Measurements from ENCODE around the gene CDK16.

Gene CDK16

DNA sequence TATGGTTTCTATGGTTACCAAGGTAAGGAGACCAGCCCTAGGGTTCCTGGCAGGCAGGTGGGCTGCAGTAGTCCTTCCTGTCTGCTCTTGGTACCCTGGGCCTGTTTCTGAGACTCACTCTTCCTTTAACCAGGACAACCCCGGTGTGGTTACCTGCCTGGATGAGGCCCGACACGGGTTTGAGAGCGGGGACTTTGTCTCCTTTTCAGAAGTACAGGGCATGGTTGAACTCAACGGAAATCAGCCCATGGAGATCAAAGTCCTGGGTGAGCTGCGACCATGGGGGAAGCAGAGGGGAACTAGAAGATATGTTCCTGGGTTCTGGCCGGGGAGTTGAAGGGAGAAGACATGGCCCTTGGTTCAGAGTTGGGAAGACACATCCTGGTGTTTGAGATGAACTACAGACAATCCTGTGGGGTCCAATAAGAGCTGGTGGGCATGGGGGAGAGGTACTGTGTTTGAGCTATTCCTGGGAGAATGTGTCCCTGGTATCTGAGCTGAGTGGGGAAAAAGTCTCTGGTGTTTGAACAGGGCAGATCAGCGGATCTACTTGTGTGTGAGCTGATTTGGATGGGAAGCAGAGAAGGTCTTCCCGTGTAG lies 17.0 kb upstream of the CDK16 start:
- POLR2A ChIA-PET = no interaction called here
- CTCF ChIA-PET = no interaction called here
- DNase-seq (ENCODE audit: extremely low spot score) = no peak
- TF ChIP-seq, protein P1, sequence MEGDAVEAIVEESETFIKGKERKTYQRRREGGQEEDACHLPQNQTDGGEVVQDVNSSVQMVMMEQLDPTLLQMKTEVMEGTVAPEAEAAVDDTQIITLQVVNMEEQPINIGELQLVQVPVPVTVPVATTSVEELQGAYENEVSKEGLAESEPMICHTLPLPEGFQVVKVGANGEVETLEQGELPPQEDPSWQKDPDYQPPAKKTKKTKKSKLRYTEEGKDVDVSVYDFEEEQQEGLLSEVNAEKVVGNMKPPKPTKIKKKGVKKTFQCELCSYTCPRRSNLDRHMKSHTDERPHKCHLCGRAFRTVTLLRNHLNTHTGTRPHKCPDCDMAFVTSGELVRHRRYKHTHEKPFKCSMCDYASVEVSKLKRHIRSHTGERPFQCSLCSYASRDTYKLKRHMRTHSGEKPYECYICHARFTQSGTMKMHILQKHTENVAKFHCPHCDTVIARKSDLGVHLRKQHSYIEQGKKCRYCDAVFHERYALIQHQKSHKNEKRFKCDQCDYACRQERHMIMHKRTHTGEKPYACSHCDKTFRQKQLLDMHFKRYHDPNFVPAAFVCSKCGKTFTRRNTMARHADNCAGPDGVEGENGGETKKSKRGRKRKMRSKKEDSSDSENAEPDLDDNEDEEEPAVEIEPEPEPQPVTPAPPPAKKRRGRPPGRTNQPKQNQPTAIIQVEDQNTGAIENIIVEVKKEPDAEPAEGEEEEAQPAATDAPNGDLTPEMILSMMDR (IDR thresholded peaks at IDR 0.05; ENCODE audit: control extremely low read depth, extremely low read depth, low read depth, missing control alignments) = no peak

DNA sequence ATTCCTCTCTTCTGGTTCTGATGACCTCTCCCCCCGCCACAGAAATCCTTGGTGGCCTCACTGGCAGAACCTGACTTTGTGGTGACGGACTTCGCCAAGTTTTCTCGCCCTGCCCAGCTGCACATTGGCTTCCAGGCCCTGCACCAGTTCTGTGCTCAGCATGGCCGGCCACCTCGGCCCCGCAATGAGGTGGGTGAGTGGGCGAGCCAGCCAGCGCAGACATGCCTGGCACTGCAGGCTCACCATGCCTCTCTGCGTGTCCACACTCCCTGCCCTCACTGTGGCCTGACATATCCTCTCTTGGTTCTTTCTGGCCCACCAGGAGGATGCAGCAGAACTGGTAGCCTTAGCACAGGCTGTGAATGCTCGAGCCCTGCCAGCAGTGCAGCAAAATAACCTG lies 16.2 kb upstream of the CDK16 start:
- CTCF ChIA-PET = no interaction called here
- TF ChIP-seq, protein P1 (IDR thresholded peaks at IDR 0.05; ENCODE audit: control extremely low read depth, extremely low read depth, low read depth, missing control alignments) = no peak

DNA sequence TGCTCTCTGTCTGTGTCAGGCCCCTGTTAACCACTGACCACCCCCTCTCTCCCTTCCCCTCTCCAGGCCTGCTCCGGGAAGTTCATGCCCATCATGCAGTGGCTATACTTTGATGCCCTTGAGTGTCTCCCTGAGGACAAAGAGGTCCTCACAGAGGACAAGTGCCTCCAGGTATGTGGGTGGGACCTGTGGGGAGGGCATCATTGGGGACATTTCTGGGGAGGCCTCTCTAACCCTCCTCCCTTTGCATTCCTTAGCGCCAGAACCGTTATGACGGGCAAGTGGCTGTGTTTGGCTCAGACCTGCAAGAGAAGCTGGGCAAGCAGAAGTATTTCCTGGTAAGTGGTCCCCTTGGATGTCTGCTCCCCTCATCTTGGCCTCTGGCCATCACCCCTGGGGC lies 15.6 kb upstream of the CDK16 start:
- TF ChIP-seq, protein P1 (IDR thresholded peaks at IDR 0.05; ENCODE audit: control extremely low read depth, extremely low read depth, low read depth, missing control alignments) = no peak
- CTCF ChIA-PET = no interaction called here
- POLR2A ChIA-PET = no interaction called here

More for the DNA sequence above, 16.2 kb upstream of the CDK16 start:
- DNase-seq (ENCODE audit: extremely low spot score) = no peak
- POLR2A ChIA-PET = no interaction called here

DNA sequence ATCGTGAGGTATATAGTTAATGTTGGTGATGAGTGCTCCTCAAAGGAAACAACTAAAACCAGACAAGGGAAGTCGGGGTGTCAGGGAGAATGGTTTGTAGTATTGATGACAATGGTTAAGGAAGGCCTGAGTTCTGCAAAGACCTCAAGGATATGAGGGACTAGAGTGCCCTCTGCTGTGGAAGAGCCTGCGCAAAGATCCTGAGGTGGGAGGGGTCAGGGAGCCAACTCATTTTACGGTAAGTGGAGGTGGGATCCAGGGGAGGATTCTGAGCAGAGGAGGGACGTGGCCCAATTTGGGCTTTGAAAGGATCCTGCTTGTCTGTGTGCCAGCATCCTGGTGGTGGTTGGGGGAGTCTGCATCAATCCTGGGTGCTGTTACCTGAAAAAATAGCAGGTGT lies 13.5 kb upstream of the CDK16 start:
- no peak for DNase-seq (ENCODE audit: extremely low spot score)
- ChIA-PET CTCF (no interaction called here), POLR2A (no interaction called here)
- TF ChIP-seq, protein P1 (IDR thresholded peaks at IDR 0.05; ENCODE audit: control extremely low read depth, extremely low read depth, low read depth, missing control alignments) = no peak

More for the DNA sequence above, 15.6 kb upstream of the CDK16 start:
- no peak for DNase-seq (ENCODE audit: extremely low spot score)

DNA sequence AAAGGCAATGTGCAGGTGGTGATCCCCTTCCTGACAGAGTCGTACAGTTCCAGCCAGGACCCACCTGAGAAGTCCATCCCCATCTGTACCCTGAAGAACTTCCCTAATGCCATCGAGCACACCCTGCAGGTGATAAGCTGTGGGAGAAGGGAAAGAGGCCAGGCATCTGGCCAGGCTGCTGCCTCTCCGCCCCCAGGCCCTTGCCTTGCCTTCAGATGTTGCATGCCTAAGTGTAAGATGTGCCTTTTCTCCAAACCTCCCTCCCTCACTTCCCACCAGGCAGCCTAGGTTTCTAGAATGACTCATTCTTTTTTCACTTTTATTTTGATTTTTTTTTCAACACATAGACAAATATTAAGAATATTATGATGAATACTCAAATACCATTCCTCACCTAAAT lies 12.2 kb upstream of the CDK16 start:
- ChIA-PET CTCF (no interaction called here), POLR2A (interaction anchor here (1.6 kb wide), 1 partner anchor 11 kb away, joined by 5 read pairs; no protein-coding TSS in a partner anchor)
- DNase-seq (ENCODE audit: extremely low spot score) = no peak
- TF ChIP-seq, protein P1 (IDR thresholded peaks at IDR 0.05; ENCODE audit: control extremely low read depth, extremely low read depth, low read depth, missing control alignments) = no peak

DNA sequence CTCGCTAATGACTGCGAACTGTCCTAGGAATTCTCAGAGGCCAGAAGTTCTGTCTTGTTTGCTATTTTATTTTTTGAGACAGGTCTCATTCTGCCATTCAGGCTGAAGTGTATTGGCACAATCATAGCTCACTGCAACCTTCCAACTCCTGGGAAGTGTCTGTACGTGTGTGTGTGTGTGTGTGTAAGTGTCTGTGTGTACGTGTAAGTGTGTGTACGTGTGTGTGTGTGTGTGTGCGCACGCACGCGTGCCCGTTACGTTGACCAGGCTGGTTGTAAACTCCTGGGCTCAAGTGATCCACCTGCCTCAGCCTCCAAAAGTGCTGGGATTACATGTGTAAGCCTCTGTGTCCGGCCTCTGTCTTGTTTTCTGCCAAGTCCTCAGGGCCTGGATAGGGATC lies 10.4 kb upstream of the CDK16 start:
- TF ChIP-seq, protein P1 (IDR thresholded peaks at IDR 0.05; ENCODE audit: control extremely low read depth, extremely low read depth, low read depth, missing control alignments) = no peak
- ChIA-PET POLR2A (no interaction called here), CTCF (no interaction called here)
- DNase-seq (ENCODE audit: extremely low spot score) = no peak
